A549 (cell line): ENCODE results near the gene PDCD2L. TPM values are rescaled to one million over a fixed set of nuclear protein-coding genes. Genes with fewer than 3 reads are reported as not detected.
"Not testable (repeated sequence)": the region's sequence is repeated elsewhere in the genome, so short reads cannot be mapped to it uniquely, and the experiment has no call there.

Experiments
- ATAC-seq, 2 experiments: fragments of 200-7000 bp in 1 of 2; fragments of >200 bp in 1 of 2; cut with Nextera tagmentation in 1 of 2; cut with Tn5 transposase in 1 of 2; 3 replicates each; pipeline versions ENCODE4 v1.8.0 to v1.9.1; 2018 to 2020; ENCODE audit warnings: mild to moderate bottlenecking in 1 of 2, moderate library complexity in 1 of 2
- CTCF ChIA-PET: fragments of 300-600 bp; sonication (Branson Sonifier 250); formaldehyde crosslinking; extraction: SDS; loops from one replicate; lab custom pipeline; 2021; ENCODE audit warnings: antibody characterized with exemption, inconsistent platforms; lab: Yijun Ruan, JAX
- POLR2A ChIA-PET: fragments of 350-600 bp; formaldehyde crosslinking; extraction: SDS; loops from one replicate; lab custom pipeline; 2021; ENCODE audit warnings: antibody characterized with exemption, inconsistent platforms; lab: Yijun Ruan, JAX
- DNase-seq, 2 experiments: peaks; one replicate each; pipeline versions ENCODE4 v3.0.0 to v3.0.0-alpha.2; 2011 to 2016; ENCODE audit warnings: low read depth in 1 of 2, low spot score in 1 of 2
- FAIRE-seq: peaks from 2 replicates; lab custom pipeline; 2011; peaks lifted over from hg19 to GRCh38; lab: Jason Lieb, UNC
- H3K27ac ChIP-seq, 2 experiments: fragments of >200 bp; sonication (Bioruptor Twin); formaldehyde crosslinking; 3 replicates each; pipeline ENCODE4 v1.5.1; 2016 to 2017
- H3K4me1 ChIP-seq: fragments of >200 bp; sonication (Bioruptor Twin); formaldehyde crosslinking; 3 replicates; pipeline ENCODE4 v1.6.1; 2016
- H3K4me2 ChIP-seq: fragments of >200 bp; sonication (Bioruptor Twin); formaldehyde crosslinking; 3 replicates; pipeline ENCODE4 v1.6.1; 2016
- H3K4me3 ChIP-seq: fragments of >200 bp; sonication (Bioruptor Twin); formaldehyde crosslinking; 3 replicates; pipeline ENCODE4 v1.5.1; 2016
- H3K9me3 ChIP-seq: fragments of >200 bp; sonication (Bioruptor Twin); formaldehyde crosslinking; 3 replicates; pipeline ENCODE4 v1.6.1; 2016
- CBX2 ChIP-seq: fragments of 200-600 bp; sonication (generic); IDR thresholded peaks from 2 replicates; pipeline ENCODE4 v1.6.1; 2016; ENCODE audit warnings: low read depth, mild to moderate bottlenecking, borderline replicate concordance
- CHD2 ChIP-seq: fragments of 150-350 bp; IDR thresholded peaks from 2 replicates; pipeline ENCODE4 v1.6.1; 2014; ENCODE audit warnings: low read length; ENCODE audit not compliant: partially characterized antibody
- GATA3 ChIP-seq: IDR thresholded peaks from 2 replicates; pipeline ENCODE4 v1.6.1; 2012; ENCODE audit warnings: borderline replicate concordance
- HOXA7 ChIP-seq: fragments of 250-450 bp; sonication (Bioruptor Pico); IDR thresholded peaks from 2 replicates; pipeline ENCODE4 v1.5.0; 2020; ENCODE audit warnings: mild to moderate bottlenecking, moderate library complexity
- HOXB13 ChIP-seq: fragments of 250-450 bp; sonication (Bioruptor Pico); IDR thresholded peaks from 2 replicates; pipeline ENCODE4 v1.5.0; 2020; ENCODE audit warnings: low read depth, mild to moderate bottlenecking, moderate library complexity
- MAFK ChIP-seq: fragments of 450-650 bp; IDR thresholded peaks from 2 replicates; pipeline ENCODE4 v1.6.1; 2014; ENCODE audit not compliant: partially characterized antibody
- RCOR1 ChIP-seq: fragments of 150-350 bp; IDR thresholded peaks from 2 replicates; pipeline ENCODE4 v1.6.1; 2014; ENCODE audit warnings: antibody characterized with exemption, low read length, low read depth
- SMC3 ChIP-seq: fragments of >200 bp; sonication (Bioruptor Twin); formaldehyde crosslinking; IDR thresholded peaks from 3 replicates; pipeline ENCODE4 v1.6.1; 2018; ENCODE audit warnings: inconsistent platforms
- SREBF2 ChIP-seq: fragments of 450-650 bp; IDR thresholded peaks from 2 replicates; pipeline ENCODE4 v1.6.1; 2014; ENCODE audit warnings: mild to moderate bottlenecking, moderate library complexity
- TFCP2L1 ChIP-seq: fragments of 250-450 bp; sonication (Bioruptor Pico); IDR thresholded peaks from 2 replicates; pipeline ENCODE4 v1.5.0; 2021; ENCODE audit warnings: mild to moderate bottlenecking
- TP53 ChIP-seq: fragments of 250-450 bp; sonication (Bioruptor Pico); IDR thresholded peaks from 2 replicates; pipeline ENCODE4 v1.5.0; 2021; ENCODE audit warnings: mild to moderate bottlenecking, moderate library complexity
- ZFP36 ChIP-seq: fragments of 450-650 bp; IDR thresholded peaks from 2 replicates; pipeline ENCODE4 v1.6.1; 2014; ENCODE audit warnings: borderline replicate concordance; ENCODE audit not compliant: partially characterized antibody
- WGBS: methylation state at CpG from one replicate; pipeline ENCODE4 v1.1.6; 2017; ENCODE audit errors: missing lambda C conversion rate; 5-methylcytosine and 5-hydroxymethylcytosine counted together
- polyA plus RNA-seq, 4 experiments: library from polyadenylated mRNA; depleted of rRNA in 3 of 4; stranded (reverse); fragments of >200 nt; fragmentation: RNase III in 1 of 4; extraction: RNeasy Plus Mini Kit Qiagen cat#74134 plus additional on column Dnase treatment in 1 of 4; gene quantifications; 2 replicates in 3 of 4; 3 replicates in 1 of 4; pipeline ENCODE4 v1.2.3, GENCODE V29; 2011 to 2017
- TF ChIP-seq, protein P1 (sequence below): fragments of 450-650 bp; IDR thresholded peaks from 2 replicates; pipeline ENCODE4 v1.6.1; 2014; ENCODE audit warnings: antibody characterized with exemption
- TF ChIP-seq, protein P2 (sequence below): fragments of >200 bp; sonication (Bioruptor Twin); formaldehyde crosslinking; IDR thresholded peaks from 3 replicates; pipeline ENCODE4 v1.5.1; 2016
- TF ChIP-seq, protein P3 (sequence below): fragments of 250-450 bp; sonication (Bioruptor Pico); IDR thresholded peaks from 2 replicates; pipeline ENCODE4 v1.5.0; 2020; ENCODE audit warnings: low read depth, mild to moderate bottlenecking, moderate library complexity
- TF ChIP-seq, protein P4 (sequence below): IDR thresholded peaks from 2 replicates; pipeline ENCODE4 v1.6.1; 2012

PDCD2L gene
- polyA plus RNA-seq, 2 of the 4 experiments (the other 2 are of a cell fraction) = 31.5 to 68.9 TPM

DNA sequence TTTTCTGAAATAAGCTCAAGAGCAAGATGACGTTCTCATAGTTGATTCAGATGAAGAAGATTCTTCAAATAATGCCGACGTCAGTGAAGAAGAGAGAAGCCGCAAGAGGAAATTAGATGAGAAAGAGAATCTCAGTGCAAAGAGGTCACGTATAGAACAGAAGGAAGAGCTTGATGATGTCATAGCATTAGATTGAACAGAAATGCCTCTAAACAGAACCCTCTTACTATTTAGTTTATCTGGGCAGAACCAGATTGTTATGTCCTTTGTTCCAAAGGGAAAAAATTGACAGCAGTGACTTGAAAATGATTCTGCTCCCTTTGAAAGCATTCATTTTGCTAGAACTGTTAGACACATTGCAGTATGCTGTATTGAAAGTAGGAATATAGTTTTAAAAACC is 64.8 kb downstream of the PDCD2L start:
- H3K9me3 ChIP-seq, ATAC-seq, H3K4me3 ChIP-seq, H3K4me2 ChIP-seq, H3K4me1 ChIP-seq, POLR2A ChIA-PET, H3K27ac ChIP-seq, FAIRE-seq, DNase-seq: not testable (repeated sequence)
- 93% methylated on average over 5 of the region's 5 CpGs for WGBS
- peak; percentile 12 for TF ChIP-seq MAFK
- CTCF ChIA-PET = interaction anchor here (1.2 kb wide), 1 partner anchor 38 kb away, joined by 3 read pairs; no protein-coding TSS in a partner anchor

DNA sequence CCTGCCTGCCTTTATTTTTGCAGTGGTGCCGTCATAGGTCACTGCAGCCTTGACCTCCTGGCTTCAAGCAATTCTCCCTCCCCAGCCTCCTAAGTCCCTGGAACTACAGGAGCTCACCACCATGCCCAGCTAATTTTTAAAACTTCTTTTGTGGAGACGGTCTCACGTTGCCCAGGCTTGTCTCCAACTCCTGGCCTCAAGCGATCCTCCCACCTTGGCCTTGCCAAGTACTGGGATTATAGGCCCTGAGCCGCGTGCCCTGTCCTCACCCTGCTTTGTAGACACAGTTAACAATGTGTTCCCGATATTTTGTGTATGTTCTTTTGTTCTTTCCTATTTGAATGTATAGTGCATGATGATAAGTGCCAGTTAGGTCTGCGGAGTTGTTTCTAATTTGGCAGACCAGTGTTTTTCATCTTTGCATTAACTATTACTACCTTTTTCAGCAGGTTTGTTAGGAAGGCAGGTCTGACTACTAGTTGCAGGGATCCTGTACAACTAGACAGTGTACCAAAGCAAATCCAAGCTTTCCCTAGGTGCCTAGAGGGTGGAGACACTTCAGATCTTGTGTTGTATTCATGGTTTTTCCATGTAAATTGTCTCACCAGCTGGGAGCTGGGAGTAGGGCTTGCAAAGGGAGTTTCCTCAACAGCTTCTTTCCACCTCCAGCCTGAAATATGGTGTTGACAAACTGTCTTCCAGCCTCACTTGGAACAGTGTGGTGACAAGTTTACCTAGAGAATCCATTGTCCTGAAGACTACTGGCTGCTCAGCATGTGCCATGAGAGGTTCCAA is 67.9 kb downstream of the PDCD2L start:
- ATAC-seq (no peak), DNase-seq (no peak), FAIRE-seq (peak; percentile 89)
- peaks cover 19% of the 10 kb centered on the region for H3K4me1 ChIP-seq
- TF ChIP-seq ZFP36 (no peak), RCOR1 (no peak), SMC3 (no peak), MAFK (no peak), CBX2 (no peak), SREBF2 (no peak), TFCP2L1 (CRISPR knock-in tag) (no peak), GATA3 (no peak), TP53 (CRISPR knock-in tag) (no peak), HOXA7 (no peak), CHD2 (no peak), HOXB13 (CRISPR knock-in tag) (no peak)
- TF ChIP-seq, protein P1, sequence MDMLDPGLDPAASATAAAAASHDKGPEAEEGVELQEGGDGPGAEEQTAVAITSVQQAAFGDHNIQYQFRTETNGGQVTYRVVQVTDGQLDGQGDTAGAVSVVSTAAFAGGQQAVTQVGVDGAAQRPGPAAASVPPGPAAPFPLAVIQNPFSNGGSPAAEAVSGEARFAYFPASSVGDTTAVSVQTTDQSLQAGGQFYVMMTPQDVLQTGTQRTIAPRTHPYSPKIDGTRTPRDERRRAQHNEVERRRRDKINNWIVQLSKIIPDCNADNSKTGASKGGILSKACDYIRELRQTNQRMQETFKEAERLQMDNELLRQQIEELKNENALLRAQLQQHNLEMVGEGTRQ = no peak
- TF ChIP-seq, protein P2, sequence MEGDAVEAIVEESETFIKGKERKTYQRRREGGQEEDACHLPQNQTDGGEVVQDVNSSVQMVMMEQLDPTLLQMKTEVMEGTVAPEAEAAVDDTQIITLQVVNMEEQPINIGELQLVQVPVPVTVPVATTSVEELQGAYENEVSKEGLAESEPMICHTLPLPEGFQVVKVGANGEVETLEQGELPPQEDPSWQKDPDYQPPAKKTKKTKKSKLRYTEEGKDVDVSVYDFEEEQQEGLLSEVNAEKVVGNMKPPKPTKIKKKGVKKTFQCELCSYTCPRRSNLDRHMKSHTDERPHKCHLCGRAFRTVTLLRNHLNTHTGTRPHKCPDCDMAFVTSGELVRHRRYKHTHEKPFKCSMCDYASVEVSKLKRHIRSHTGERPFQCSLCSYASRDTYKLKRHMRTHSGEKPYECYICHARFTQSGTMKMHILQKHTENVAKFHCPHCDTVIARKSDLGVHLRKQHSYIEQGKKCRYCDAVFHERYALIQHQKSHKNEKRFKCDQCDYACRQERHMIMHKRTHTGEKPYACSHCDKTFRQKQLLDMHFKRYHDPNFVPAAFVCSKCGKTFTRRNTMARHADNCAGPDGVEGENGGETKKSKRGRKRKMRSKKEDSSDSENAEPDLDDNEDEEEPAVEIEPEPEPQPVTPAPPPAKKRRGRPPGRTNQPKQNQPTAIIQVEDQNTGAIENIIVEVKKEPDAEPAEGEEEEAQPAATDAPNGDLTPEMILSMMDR = no peak
- TF ChIP-seq, protein P3, sequence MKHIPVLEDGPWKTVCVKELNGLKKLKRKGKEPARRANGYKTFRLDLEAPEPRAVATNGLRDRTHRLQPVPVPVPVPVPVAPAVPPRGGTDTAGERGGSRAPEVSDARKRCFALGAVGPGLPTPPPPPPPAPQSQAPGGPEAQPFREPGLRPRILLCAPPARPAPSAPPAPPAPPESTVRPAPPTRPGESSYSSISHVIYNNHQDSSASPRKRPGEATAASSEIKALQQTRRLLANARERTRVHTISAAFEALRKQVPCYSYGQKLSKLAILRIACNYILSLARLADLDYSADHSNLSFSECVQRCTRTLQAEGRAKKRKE (CRISPR knock-in tag) = no peak
- TF ChIP-seq, protein P4, sequence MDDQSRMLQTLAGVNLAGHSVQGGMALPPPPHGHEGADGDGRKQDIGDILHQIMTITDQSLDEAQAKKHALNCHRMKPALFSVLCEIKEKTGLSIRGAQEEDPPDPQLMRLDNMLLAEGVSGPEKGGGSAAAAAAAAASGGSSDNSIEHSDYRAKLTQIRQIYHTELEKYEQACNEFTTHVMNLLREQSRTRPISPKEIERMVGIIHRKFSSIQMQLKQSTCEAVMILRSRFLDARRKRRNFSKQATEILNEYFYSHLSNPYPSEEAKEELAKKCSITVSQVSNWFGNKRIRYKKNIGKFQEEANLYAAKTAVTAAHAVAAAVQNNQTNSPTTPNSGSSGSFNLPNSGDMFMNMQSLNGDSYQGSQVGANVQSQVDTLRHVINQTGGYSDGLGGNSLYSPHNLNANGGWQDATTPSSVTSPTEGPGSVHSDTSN = no peak
- TF ChIP-seq, all 56 proteins: peak for 0
- no peaks in the 10 kb centered on the region for H3K9me3 ChIP-seq
- ChIA-PET CTCF (interaction anchor here (1.0 to 4.5 kb wide), 12 partner anchors 8 to 61 kb away, joined by 3 to 37 read pairs (median 6); partner anchors contain the start of gene WTIP), POLR2A (no interaction called here)
- no peak overlapping the region for H3K27ac ChIP-seq
- H3K4me2 ChIP-seq = no peak overlapping the region
- no peak overlapping the region for H3K4me3 ChIP-seq
- 94% methylated on average over 8 of the region's 8 CpGs for WGBS
